ENCODE measurements around the gene SHQ1. TPM values are rescaled to one million over a fixed set of nuclear protein-coding genes. Genes with fewer than 3 reads are reported as not detected.

Gene SHQ1
- total and polyA plus RNA-seq, 2 donors (not counting 3 experiments of a cell fraction or from before 2014, with no cell fraction given): 7.3 to 20.6 TPM

DNA sequence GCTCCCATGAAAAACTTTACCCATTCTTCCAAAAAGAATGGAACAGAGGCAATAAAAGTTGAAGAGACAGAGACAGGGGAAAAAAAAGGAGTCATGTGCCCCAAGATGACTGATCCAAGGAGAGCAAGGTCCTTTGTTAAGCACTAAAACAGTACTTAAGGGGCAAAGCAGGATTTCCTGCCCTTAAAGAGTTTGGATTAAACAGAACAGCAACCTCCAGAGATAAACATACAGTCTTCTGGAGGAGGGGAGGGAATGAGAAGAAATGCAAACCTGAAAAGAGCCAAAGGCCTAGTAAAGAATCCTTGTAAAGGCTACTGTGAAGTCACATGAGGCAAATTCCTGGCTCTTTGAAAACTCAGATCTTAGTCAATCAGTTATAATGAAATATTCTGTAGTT lies 38.2 kb downstream of the SHQ1 start:
- H3K27ac ChIP-seq (ENCODE audit: insufficient read depth, low read depth, low read length): no peak overlapping the region
- no peak overlapping the region for H3K4me3 ChIP-seq (replicated peaks in 1 of 3; ENCODE audit: insufficient read depth in 1 of 3, low read depth in 1 of 3, low read length in 3 of 3)
- H3K4me1 ChIP-seq (ENCODE audit: control insufficient read depth, extremely low read depth, insufficient read depth, low read length): peaks cover 8% of the 10 kb centered on the region
- H3K9ac ChIP-seq (replicated peaks; ENCODE audit: extremely low read depth, insufficient read depth, low read length): no peak overlapping the region
- peak; percentile 71 for DNase-seq (ENCODE audit: low read depth, low spot score)
- intact Hi-C loops (cut with micrococcal nuclease): no loop called here
- BruUV-seq (replicated peaks): no TSS peak
- no peak overlapping the region for H2AFZ ChIP-seq (ENCODE audit: low read depth, low read length)
- POLR2A ChIA-PET: no interaction called here
- no peaks in the 10 kb centered on the region for H3K9me1 ChIP-seq (replicated peaks; ENCODE audit: control insufficient read depth, extremely low read depth, insufficient read depth, low read length)
- no peaks in the 10 kb centered on the region for H3K9me3 ChIP-seq (replicated peaks; ENCODE audit: control insufficient read depth, insufficient read depth, low read length)
- H3K4me2 ChIP-seq (ENCODE audit: insufficient read depth, low read length): no peak overlapping the region
- dilution Hi-C loops (cut with MboI; ENCODE audit: extremely low pct_ligation_motif_present, low sequenced_read_pairs): no loop called here
- no peaks in the 10 kb centered on the region for H3K79me2 ChIP-seq (ENCODE audit: control insufficient read depth, insufficient read depth, low read length)
- no peaks in the 10 kb centered on the region for H4K20me1 ChIP-seq (replicated peaks; ENCODE audit: control insufficient read depth, extremely low read depth, insufficient read depth, low read length)
- no peak for FAIRE-seq
- H3K36me3 ChIP-seq (ENCODE audit: control insufficient read depth in 2 of 2, extremely low read depth in 1 of 2, insufficient read depth in 2 of 2, low read length in 2 of 2): no peaks in the 10 kb centered on the region
- TF ChIP-seq POLR2A (IDR thresholded peaks at IDR 0.05; ENCODE audit: low read depth, low read length) (no peak), JUN (IDR thresholded peaks at IDR 0.05; ENCODE audit: borderline replicate concordance, insufficient read depth, insufficient read length, low read depth) (peak; percentile 5), MYC (IDR thresholded peaks at IDR 0.05; ENCODE audit: low read depth, low read length) (no peak), POLR2AphosphoS5 (IDR thresholded peaks at IDR 0.05; ENCODE audit: insufficient read depth, low read depth, low read length) (no peak), GATA2 (IDR thresholded peaks at IDR 0.05; ENCODE audit: insufficient read depth, insufficient read length, low read depth, low read length) (no peak)
- H3K27me3 ChIP-seq (ENCODE audit: control insufficient read depth in 2 of 2, insufficient read depth in 2 of 2, low read length in 2 of 2): no peaks in the 10 kb centered on the region
- CTCF ChIA-PET: interaction anchor here (0.6 to 1.5 kb wide), 4 partner anchors 12 to 854 kb away, joined by 3 to 5 read pairs (median 4); no protein-coding TSS in a partner anchor

DNA sequence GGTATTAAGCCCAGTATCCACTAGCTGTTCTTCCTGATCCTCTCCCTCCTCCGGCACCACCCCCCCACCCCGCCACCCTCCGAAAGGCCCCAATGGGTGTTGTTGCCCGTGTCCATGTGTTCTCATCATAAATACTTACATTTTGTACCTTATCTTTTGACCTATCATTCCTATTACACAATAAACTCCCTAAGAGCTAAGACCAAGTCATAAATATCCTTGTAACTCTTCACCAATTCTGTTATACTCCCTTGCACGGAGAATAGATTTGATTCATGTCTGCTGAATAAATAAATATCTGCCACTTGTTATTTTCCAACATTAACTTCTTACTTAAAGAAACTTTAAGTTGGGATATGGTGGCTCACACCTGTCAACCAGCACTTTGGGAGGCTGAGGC lies 43.9 kb downstream of the SHQ1 start:
- Histone ChIP-seq H3K27me3 (ENCODE audit: control insufficient read depth in 2 of 2, insufficient read depth in 2 of 2, low read length in 2 of 2) (no peaks in the 10 kb centered on the region), H3K4me1 (ENCODE audit: control insufficient read depth, extremely low read depth, insufficient read depth, low read length) (no peaks in the 10 kb centered on the region), H3K36me3 (ENCODE audit: control insufficient read depth in 2 of 2, extremely low read depth in 1 of 2, insufficient read depth in 2 of 2, low read length in 2 of 2) (no peaks in the 10 kb centered on the region), H4K20me1 (replicated peaks; ENCODE audit: control insufficient read depth, extremely low read depth, insufficient read depth, low read length) (no peaks in the 10 kb centered on the region), H3K27ac (ENCODE audit: insufficient read depth, low read depth, low read length) (no peak overlapping the region), H3K9me3 (replicated peaks; ENCODE audit: control insufficient read depth, insufficient read depth, low read length) (no peaks in the 10 kb centered on the region), H3K4me3 (replicated peaks in 1 of 3; ENCODE audit: insufficient read depth in 1 of 3, low read depth in 1 of 3, low read length in 3 of 3) (no peak overlapping the region), H3K9me1 (replicated peaks; ENCODE audit: control insufficient read depth, extremely low read depth, insufficient read depth, low read length) (no peaks in the 10 kb centered on the region), H2AFZ (ENCODE audit: low read depth, low read length) (no peak overlapping the region), H3K79me2 (ENCODE audit: control insufficient read depth, insufficient read depth, low read length) (no peaks in the 10 kb centered on the region), H3K4me2 (ENCODE audit: insufficient read depth, low read length) (no peak overlapping the region), H3K9ac (replicated peaks; ENCODE audit: extremely low read depth, insufficient read depth, low read length) (no peak overlapping the region)
- intact Hi-C loops (cut with micrococcal nuclease) (no loop called here), dilution Hi-C loops (cut with MboI; ENCODE audit: extremely low pct_ligation_motif_present, low sequenced_read_pairs) (no loop called here)
- ChIA-PET POLR2A (no interaction called here), CTCF (no interaction called here)
- DNase-seq (ENCODE audit: low read depth, low spot score) (no peak), FAIRE-seq (no peak)
- BruUV-seq (replicated peaks): no TSS peak
- no peak for TF ChIP-seq POLR2AphosphoS5 (IDR thresholded peaks at IDR 0.05; ENCODE audit: insufficient read depth, low read depth, low read length)
- TF ChIP-seq FOS (IDR thresholded peaks at IDR 0.05; ENCODE audit: borderline replicate concordance, insufficient read depth, low read length): no peak
- TF ChIP-seq GATA2 (IDR thresholded peaks at IDR 0.05; ENCODE audit: insufficient read depth, insufficient read length, low read depth, low read length): no peak
- TF ChIP-seq, protein P1, sequence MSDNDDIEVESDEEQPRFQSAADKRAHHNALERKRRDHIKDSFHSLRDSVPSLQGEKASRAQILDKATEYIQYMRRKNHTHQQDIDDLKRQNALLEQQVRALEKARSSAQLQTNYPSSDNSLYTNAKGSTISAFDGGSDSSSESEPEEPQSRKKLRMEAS (IDR thresholded peaks at IDR 0.05; ENCODE audit: insufficient read depth, insufficient read length): no peak
- TF ChIP-seq CTCF (IDR thresholded peaks at IDR 0.05; ENCODE audit: extremely low read depth in 1 of 2, insufficient read depth in 1 of 2, low read depth in 1 of 2, low read length in 2 of 2): no peak
- no peak for TF ChIP-seq EZH2 (IDR thresholded peaks at IDR 0.05; ENCODE audit: borderline replicate concordance, low read depth, low read length, severe bottlenecking)
- TF ChIP-seq JUN (IDR thresholded peaks at IDR 0.05; ENCODE audit: borderline replicate concordance, insufficient read depth, insufficient read length, low read depth): no peak
- TF ChIP-seq POLR2A (IDR thresholded peaks at IDR 0.05; ENCODE audit: low read depth, low read length): no peak
- TF ChIP-seq MYC (IDR thresholded peaks at IDR 0.05; ENCODE audit: low read depth, low read length): no peak

All from endothelial cell of umbilical vein (primary cell).